K562 (cell line): ENCODE data around the gene DIPK1A. TPM values are rescaled to one million over a fixed set of nuclear protein-coding genes. Genes with fewer than 3 reads are reported as not detected.

Experiments used
- BRF2 ChIP-seq: IDR thresholded peaks from 3 replicates; pipeline ENCODE4 v1.6.1; 2011; ENCODE audit warnings: borderline replicate concordance, mild to moderate bottlenecking; ENCODE audit not compliant: insufficient read length, insufficient read depth
- CREB3 ChIP-seq: fragments of 450-650 bp; conservative IDR thresholded peaks from 2 replicates; pipeline ENCODE4 v1.6.1; 2016; ENCODE audit warnings: missing genetic modification characterization, low read depth, mild to moderate bottlenecking, missing compliant biosample characterization, moderate library complexity
- EGR1 ChIP-seq: fragments of 450-650 bp; conservative IDR thresholded peaks from 2 replicates; pipeline ENCODE4 v1.6.1; 2017; ENCODE audit warnings: mild to moderate bottlenecking
- ESRRA ChIP-seq: fragments of 450-650 bp; IDR thresholded peaks from 2 replicates; pipeline ENCODE4 v1.6.1; 2014; ENCODE audit warnings: low read depth, mild to moderate bottlenecking, moderate library complexity, borderline replicate concordance
- ETV5 ChIP-seq: sonication (generic); formaldehyde crosslinking; IDR thresholded peaks from 2 replicates; pipeline ENCODE4 v1.4.0; 2020; ENCODE audit warnings: low read depth, mild to moderate bottlenecking, missing genetic modification reagents
- FIP1L1 ChIP-seq: fragments of 200-400 bp; formaldehyde crosslinking; IDR thresholded peaks from 2 replicates; pipeline ENCODE4 v1.6.1; 2018; ENCODE audit warnings: mild to moderate bottlenecking, low read depth, low read length; ENCODE audit not compliant: poor library complexity, severe bottlenecking
- HINFP ChIP-seq: fragments of 450-650 bp; conservative IDR thresholded peaks from 2 replicates; pipeline ENCODE4 v1.6.1; 2016; ENCODE audit warnings: missing genetic modification characterization, low read depth, mild to moderate bottlenecking, control low read depth, missing compliant biosample characterization
- KHSRP ChIP-seq: fragments of 450-650 bp; IDR thresholded peaks from 2 replicates; pipeline ENCODE4 v1.6.1; 2017
- KLF6 ChIP-seq: fragments of 250-450 bp; sonication (Bioruptor Pico); IDR thresholded peaks from 2 replicates; pipeline ENCODE4 v1.4.0; 2020; ENCODE audit warnings: mild to moderate bottlenecking, moderate library complexity, borderline replicate concordance
- MCM5 ChIP-seq: fragments of 450-650 bp; IDR thresholded peaks from 2 replicates; pipeline ENCODE4 v1.6.1; 2016; ENCODE audit warnings: low read depth
- MYNN ChIP-seq, 2 experiments: sonication (generic); formaldehyde crosslinking in 1 of 2; IDR thresholded peaks; 2 replicates each; pipeline versions ENCODE4 v1.5.0 to v1.6.1; 2016 to 2020; ENCODE audit warnings: antibody characterized with exemption in 1 of 2, missing genetic modification reagents in 1 of 2
- NCOA1 ChIP-seq: fragments of 450-650 bp; IDR thresholded peaks from 2 replicates; pipeline ENCODE4 v1.6.1; 2016; ENCODE audit warnings: low read depth
- NCOA4 ChIP-seq: fragments of 450-650 bp; IDR thresholded peaks from 2 replicates; pipeline ENCODE4 v1.6.1; 2018; ENCODE audit warnings: mild to moderate bottlenecking; ENCODE audit not compliant: partially characterized antibody
- NFE2 ChIP-seq: IDR thresholded peaks from 2 replicates; pipeline ENCODE4 v1.6.1; 2014; ENCODE audit warnings: antibody characterized with exemption, low read depth
- RFX5 ChIP-seq: IDR thresholded peaks from 2 replicates; pipeline ENCODE4 v1.6.1; 2011; ENCODE audit warnings: low read depth, mild to moderate bottlenecking, improper control_type of control experiment, low read length
- RUNX1 ChIP-seq: sonication (generic); IDR thresholded peaks from 2 replicates; pipeline ENCODE4 v1.6.1; 2016; ENCODE audit warnings: antibody characterized with exemption, low read depth
- STAT5A ChIP-seq: IDR thresholded peaks from 2 replicates; pipeline ENCODE4 v1.6.1; 2012; ENCODE audit warnings: low read length, inconsistent platforms, borderline replicate concordance
- ZC3H4 ChIP-seq: sonication (generic); formaldehyde crosslinking; IDR thresholded peaks from 2 replicates; pipeline ENCODE4 v1.9.0; 2021; ENCODE audit warnings: missing genetic modification reagents, borderline replicate concordance
- ZFP36 ChIP-seq: fragments of 150-350 bp; IDR thresholded peaks from 2 replicates; pipeline ENCODE4 v1.6.1; 2018; ENCODE audit warnings: low read length, low read depth; ENCODE audit not compliant: partially characterized antibody
- ZNF274 ChIP-seq: IDR thresholded peaks from 2 replicates; pipeline ENCODE4 v1.6.1; 2011; ENCODE audit warnings: low read depth, mild to moderate bottlenecking, low read length, moderate library complexity, borderline replicate concordance
- ZNF316 ChIP-seq: fragments of 450-650 bp; IDR thresholded peaks from 2 replicates; pipeline ENCODE4 v1.6.1; 2016
- ZNF696 ChIP-seq: fragments of 250-450 bp; sonication (Bioruptor Pico); conservative IDR thresholded peaks from 2 replicates; pipeline ENCODE4 v1.4.0; 2020; ENCODE audit warnings: mild to moderate bottlenecking, moderate library complexity
- polyA plus RNA-seq, 8 experiments: library from polyadenylated mRNA; depleted of rRNA in 4 of 8; stranded (reverse) in 5 of 8; unstranded in 3 of 8; fragments of >200 nt; fragmentation: Nextera tagmentation in 2 of 8; fragmentation: Illumina TruSeq in 1 of 8; extraction: Ambion mirVana in 2 of 8; extraction: Trizol in 1 of 8; gene quantifications; 2 replicates each; pipeline versions ENCODE4 v1.2.1 to v1.2.3, GENCODE V29; 2011 to 2014; ENCODE audit warnings: inconsistent platforms in 1 of 8, missing spikeins in 1 of 8
- total RNA-seq, 7 experiments: library from RNA; depleted of rRNA in 6 of 7; stranded (reverse); fragments of >200 nt in 6 of 7; fragmentation: Illumina TruSeq in 2 of 7; extraction: Trizol in 2 of 7; gene quantifications; 2 replicates each; pipeline versions ENCODE4 v1.2.1 to v1.2.3, GENCODE V29; 2011 to 2021; ENCODE audit warnings: low replicate concordance in 1 of 7
- TF ChIP-seq, protein P1 (sequence below): fragments of 450-650 bp; formaldehyde crosslinking; IDR thresholded peaks from 2 replicates; pipeline ENCODE4 v1.4.0; 2020; ENCODE audit warnings: mild to moderate bottlenecking
- TF ChIP-seq, protein P2 (sequence below): fragments of 450-650 bp; formaldehyde crosslinking; IDR thresholded peaks from 2 replicates; pipeline ENCODE4 v1.4.0; 2020; ENCODE audit warnings: mild to moderate bottlenecking, moderate library complexity

The DIPK1A gene
- total and polyA plus RNA-seq, 9 of the 15 experiments (the other 6 are each of a cell fraction or from before 2014, with no cell fraction given) = 0.54 to 2.5 (median 1.3) TPM

DNA sequence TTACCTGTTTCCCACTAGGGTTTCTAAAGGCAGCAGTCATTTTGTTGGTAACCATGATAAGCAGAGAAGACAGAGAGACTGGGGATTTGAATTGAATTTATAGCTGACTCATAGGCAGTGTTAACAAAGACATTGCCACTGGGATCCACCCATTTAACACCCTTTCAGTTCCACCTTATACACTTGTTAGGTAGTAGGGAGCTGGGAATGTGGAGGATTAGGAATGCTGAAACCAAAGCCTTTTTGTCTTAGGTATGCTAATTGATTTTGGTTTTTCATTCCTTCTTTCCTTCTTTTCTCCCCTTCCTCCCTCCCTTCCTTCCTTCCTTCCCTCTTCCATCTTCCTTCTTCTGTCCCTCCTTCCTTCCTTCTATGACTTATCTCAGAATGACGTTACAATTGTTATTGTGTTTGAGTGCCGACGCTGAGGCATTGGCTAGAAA, 168.9 kb downstream of the DIPK1A start (continued):
- TF ChIP-seq EGR1 (no peak), ZFP36 (no peak), ZNF696 (no peak), ETV5 (CRISPR knock-in tag) (no peak), ZNF274 (no peak), KHSRP (0 out of 2 replicates have a peak, but pooled peaks have one; percentile 20), FIP1L1 (no peak), STAT5A (peak; percentile 7; the same call in 1 of the 2 replicates), CREB3 (tag) (no peak), ZC3H4 (no peak), RUNX1 (no peak), MCM5 (no peak), RFX5 (no peak), ZNF316 (peak; percentile 96), HINFP (tag) (peak; percentile 35; the same call in 1 of the 2 replicates), MYNN (IDR thresholded peaks at IDR 0.05) (no peak), MYNN (CRISPR knock-in tag; IDR thresholded peaks at IDR 0.05) (no peak), NCOA4 (no peak), NFE2 (peak; percentile 94), ESRRA (no peak), KLF6 (CRISPR knock-in tag) (no peak), NCOA1 (peak; percentile 41; the same call in 1 of the 2 replicates), BRF2 (no peak)
- TF ChIP-seq, protein P1, sequence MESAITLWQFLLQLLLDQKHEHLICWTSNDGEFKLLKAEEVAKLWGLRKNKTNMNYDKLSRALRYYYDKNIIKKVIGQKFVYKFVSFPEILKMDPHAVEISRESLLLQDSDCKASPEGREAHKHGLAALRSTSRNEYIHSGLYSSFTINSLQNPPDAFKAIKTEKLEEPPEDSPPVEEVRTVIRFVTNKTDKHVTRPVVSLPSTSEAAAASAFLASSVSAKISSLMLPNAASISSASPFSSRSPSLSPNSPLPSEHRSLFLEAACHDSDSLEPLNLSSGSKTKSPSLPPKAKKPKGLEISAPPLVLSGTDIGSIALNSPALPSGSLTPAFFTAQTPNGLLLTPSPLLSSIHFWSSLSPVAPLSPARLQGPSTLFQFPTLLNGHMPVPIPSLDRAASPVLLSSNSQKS (CRISPR knock-in tag) = no peak
- TF ChIP-seq, protein P2, sequence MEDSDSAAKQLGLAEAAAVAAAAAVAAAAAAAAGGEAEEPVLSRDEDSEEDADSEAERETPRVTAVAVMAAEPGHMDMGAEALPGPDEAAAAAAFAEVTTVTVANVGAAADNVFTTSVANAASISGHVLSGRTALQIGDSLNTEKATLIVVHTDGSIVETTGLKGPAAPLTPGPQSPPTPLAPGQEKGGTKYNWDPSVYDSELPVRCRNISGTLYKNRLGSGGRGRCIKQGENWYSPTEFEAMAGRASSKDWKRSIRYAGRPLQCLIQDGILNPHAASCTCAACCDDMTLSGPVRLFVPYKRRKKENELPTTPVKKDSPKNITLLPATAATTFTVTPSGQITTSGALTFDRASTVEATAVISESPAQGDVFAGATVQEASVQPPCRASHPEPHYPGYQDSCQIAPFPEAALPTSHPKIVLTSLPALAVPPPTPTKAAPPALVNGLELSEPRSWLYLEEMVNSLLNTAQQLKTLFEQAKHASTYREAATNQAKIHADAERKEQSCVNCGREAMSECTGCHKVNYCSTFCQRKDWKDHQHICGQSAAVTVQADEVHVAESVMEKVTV (CRISPR knock-in tag) = no peak
